IMR-90 (cell line): Measurements from ENCODE around the gene CYP2J2. TPM values are rescaled to one million over a fixed set of nuclear protein-coding genes. Genes with fewer than 3 reads are reported as not detected.

Source experiments
- ATAC-seq: fragments of 200-7000 bp; cut with Tn5 transposase; 2 replicates; pipeline ENCODE4 v1.9.1; 2020; ENCODE audit warnings: low read depth, mild to moderate bottlenecking, moderate library complexity
- BruUV-seq: library from RNA; stranded (reverse); fragments of 400-500 nt; replicated peaks from 2 replicates; lab custom pipeline; 2021; lab: Mats Ljungman, UMichigan
- CTCF ChIA-PET: fragments of 300-600 bp; formaldehyde crosslinking; extraction: SDS; loops from one replicate; lab custom pipeline; 2021; ENCODE audit warnings: antibody characterized with exemption; lab: Yijun Ruan, JAX
- POLR2A ChIA-PET: fragments of 300-600 bp; sonication (Branson Sonifier 250); formaldehyde crosslinking; loops from one replicate; lab custom pipeline; 2022; ENCODE audit warnings: antibody characterized with exemption; ENCODE audit not compliant: unreplicated experiment; lab: Charles Lee
- DNase-seq: peaks from one replicate; pipeline ENCODE4 v3.0.0; 2013
- H2AFZ ChIP-seq: replicated peaks from 2 replicates; pipeline ENCODE3; 2013; ENCODE audit warnings: low read length, mild to moderate bottlenecking; ENCODE audit not compliant: poor library complexity
- H2AK5ac ChIP-seq: 2 replicates; pipeline ENCODE4 v1.6.1; 2013; ENCODE audit warnings: low read depth, low read length, inconsistent platforms
- H2AK9ac ChIP-seq: replicated peaks from 2 replicates; pipeline ENCODE3; 2013; ENCODE audit warnings: mild to moderate bottlenecking, low read depth, low read length, moderate library complexity; ENCODE audit not compliant: poor library complexity
- H2BK120ac ChIP-seq: 2 replicates; pipeline ENCODE4 v1.6.1; 2013; ENCODE audit warnings: low read depth, low read length, inconsistent platforms
- H2BK15ac ChIP-seq: 3 replicates; pipeline ENCODE4 v1.6.1; 2013; ENCODE audit warnings: low read depth, low read length, inconsistent platforms
- H2BK20ac ChIP-seq: 2 replicates; pipeline ENCODE4 v1.6.1; 2013; ENCODE audit warnings: low read depth, mild to moderate bottlenecking, inconsistent platforms, low read length, moderate library complexity
- H2BK5ac ChIP-seq: 2 replicates; pipeline ENCODE4 v1.6.1; 2013; ENCODE audit warnings: mild to moderate bottlenecking, low read depth, low read length, inconsistent platforms; ENCODE audit not compliant: poor library complexity, severe bottlenecking
- H3K14ac ChIP-seq: replicated peaks from 2 replicates; pipeline ENCODE4 v1.6.1; 2013; ENCODE audit warnings: low read depth, low read length, inconsistent platforms
- H3K18ac ChIP-seq: 2 replicates; pipeline ENCODE4 v1.6.1; 2013; ENCODE audit warnings: low read depth, low read length, control low read depth
- H3K23ac ChIP-seq: 2 replicates; pipeline ENCODE4 v1.6.1; 2013; ENCODE audit warnings: low read depth, low read length, inconsistent platforms
- H3K27ac ChIP-seq: 2 replicates; pipeline ENCODE4 v1.5.1; 2013; ENCODE audit warnings: mild to moderate bottlenecking, control low read depth, low read length; ENCODE audit not compliant: insufficient read depth
- H3K27me3 ChIP-seq: 2 replicates; pipeline ENCODE4 v1.6.1; 2013; ENCODE audit warnings: low read length; ENCODE audit not compliant: control insufficient read depth, insufficient read depth
- H3K36me3 ChIP-seq: 2 replicates; pipeline ENCODE4 v1.6.1; 2013; ENCODE audit warnings: low read length, mixed read lengths; ENCODE audit not compliant: control insufficient read depth, insufficient read depth
- H3K4ac ChIP-seq: 2 replicates; pipeline ENCODE4 v1.6.1; 2013; ENCODE audit warnings: low read depth, low read length, inconsistent platforms
- H3K4me1 ChIP-seq: 2 replicates; pipeline ENCODE4 v1.6.1; 2013; ENCODE audit warnings: low read length, mixed read lengths; ENCODE audit not compliant: control insufficient read depth, insufficient read depth
- H3K4me2 ChIP-seq: 2 replicates; pipeline ENCODE4 v1.6.1; 2013; ENCODE audit warnings: low read depth, mild to moderate bottlenecking, control low read depth, low read length, moderate library complexity
- H3K4me3 ChIP-seq: 2 replicates; pipeline ENCODE4 v1.5.1; 2013; ENCODE audit warnings: low read depth, mild to moderate bottlenecking, control low read depth, low read length, moderate library complexity; ENCODE audit not compliant: insufficient read depth
- H3K56ac ChIP-seq: 2 replicates; pipeline ENCODE4 v1.6.1; 2013; ENCODE audit warnings: low read length, inconsistent platforms; ENCODE audit not compliant: insufficient read depth; ENCODE audit errors: extremely low read depth
- H3K79me1 ChIP-seq, 2 experiments: 2 replicates each; pipeline ENCODE4 v1.6.1; 2013; ENCODE audit warnings: low read length in 2 of 2, inconsistent platforms in 1 of 2, low read depth in 1 of 2
- H3K9ac ChIP-seq: 2 replicates; pipeline ENCODE4 v1.6.1; 2013; ENCODE audit warnings: low read depth, low read length, control low read depth
- H3K9me1 ChIP-seq: 2 replicates; pipeline ENCODE4 v1.6.1; 2013; ENCODE audit warnings: low read length, inconsistent platforms; ENCODE audit not compliant: insufficient read depth
- H3K9me3 ChIP-seq: 2 replicates; pipeline ENCODE4 v1.6.1; 2013; ENCODE audit warnings: low read length; ENCODE audit not compliant: control insufficient read depth, insufficient read depth
- H4K20me1 ChIP-seq: 2 replicates; pipeline ENCODE4 v1.6.1; 2013; ENCODE audit warnings: low read length, inconsistent platforms; ENCODE audit not compliant: insufficient read depth
- H4K5ac ChIP-seq: 2 replicates; pipeline ENCODE4 v1.6.1; 2013; ENCODE audit warnings: mild to moderate bottlenecking, low read depth, low read length, control low read depth
- H4K8ac ChIP-seq, 2 experiments: 2 replicates each; pipeline ENCODE4 v1.6.1; 2013; ENCODE audit warnings: low read depth in 2 of 2, low read length in 2 of 2, control low read depth in 1 of 2, inconsistent platforms in 1 of 2
- H4K91ac ChIP-seq: 2 replicates; pipeline ENCODE4 v1.6.1; 2013; ENCODE audit warnings: low read depth, low read length, inconsistent platforms; ENCODE audit not compliant: insufficient read depth
- BHLHE40 ChIP-seq: fragments of 150-350 bp; IDR thresholded peaks from 2 replicates; pipeline ENCODE4 v1.6.1; 2016; ENCODE audit warnings: mild to moderate bottlenecking, low read depth, low read length
- CHD1 ChIP-seq: IDR thresholded peaks from 2 replicates; pipeline ENCODE4 v1.6.1; 2012; ENCODE audit warnings: low read depth, low read length, improper control_type of control experiment
- FOS ChIP-seq: fragments of 150-350 bp; IDR thresholded peaks from 2 replicates; pipeline ENCODE4 v1.6.1; 2016; ENCODE audit warnings: low read depth, low read length
- MAFK ChIP-seq: IDR thresholded peaks from 2 replicates; pipeline ENCODE4 v1.6.1; 2012; ENCODE audit warnings: low read depth, low read length, improper control_type of control experiment
- MAZ ChIP-seq: IDR thresholded peaks from 2 replicates; pipeline ENCODE4 v1.6.1; 2012; ENCODE audit warnings: low read depth, mild to moderate bottlenecking, low read length, improper control_type of control experiment, moderate library complexity, borderline replicate concordance
- MXI1 ChIP-seq: IDR thresholded peaks from 2 replicates; pipeline ENCODE4 v1.6.1; 2012; ENCODE audit warnings: low read depth, mild to moderate bottlenecking, low read length, moderate library complexity, borderline replicate concordance
- NFE2L2 ChIP-seq: fragments of 150-350 bp; IDR thresholded peaks from 2 replicates; pipeline ENCODE4 v1.6.1; 2016; ENCODE audit warnings: low read depth, mild to moderate bottlenecking, low read length
- WGBS, 2 experiments: methylation state at CpG; one replicate each; pipeline versions ENCODE4 v1.1.5 to v1.1.7; 2013; ENCODE audit warnings: missing lambda C conversion rate in 2 of 2; ENCODE audit not compliant: insufficient read length in 1 of 2; ENCODE audit errors: extremely low coverage in 2 of 2; 5-methylcytosine and 5-hydroxymethylcytosine counted together
- dilution Hi-C: fragments of 300-500 bp; cut with HindIII; formaldehyde crosslinking; loops from one replicate; pipeline ENCODE4 v1.14.3; 2018; ENCODE audit warnings: low sequenced_read_pairs; ENCODE audit not compliant: unreplicated experiment
- in situ Hi-C: fragments of 300-500 bp; cut with MboI; formaldehyde crosslinking; loops from 3 replicates; pipeline ENCODE4 v1.14.3; 2019; ENCODE audit warnings: low sequenced_read_pairs, inconsistent platforms, mixed read lengths
- intact Hi-C: fragments of 100-400 bp; cut with micrococcal nuclease; formaldehyde crosslinking; loops from 2 replicates; pipeline ENCODE4 v1.10.0; 2022
- polyA plus RNA-seq, 3 experiments: library from polyadenylated mRNA; depleted of rRNA; stranded (reverse); fragments of >200 nt; gene quantifications; 2 replicates each; pipeline ENCODE4 v1.2.3, GENCODE V29; 2012; ENCODE audit warnings: low replicate concordance in 1 of 3
- total RNA-seq: library from RNA; depleted of rRNA; stranded (reverse); fragments of >200 nt; gene quantifications from 2 replicates; pipeline ENCODE4 v1.2.3, GENCODE V29; 2012
- TF ChIP-seq, protein P1 (sequence below): fragments of 150-350 bp; IDR thresholded peaks from 2 replicates; pipeline ENCODE4 v1.6.1; 2017; ENCODE audit warnings: mild to moderate bottlenecking, antibody characterized with exemption, low read length, low read depth
- TF ChIP-seq, protein P2 (sequence below): fragments of 150-350 bp; IDR thresholded peaks from 2 replicates; pipeline ENCODE4 v1.6.1; 2016; ENCODE audit warnings: low read depth, mild to moderate bottlenecking, low read length, moderate library complexity, borderline replicate concordance

The CYP2J2 gene
- total and polyA plus RNA-seq, 2 of the 4 experiments (the other 2 are of a cell fraction): 0.18 TPM; not detected in 1

DNA sequence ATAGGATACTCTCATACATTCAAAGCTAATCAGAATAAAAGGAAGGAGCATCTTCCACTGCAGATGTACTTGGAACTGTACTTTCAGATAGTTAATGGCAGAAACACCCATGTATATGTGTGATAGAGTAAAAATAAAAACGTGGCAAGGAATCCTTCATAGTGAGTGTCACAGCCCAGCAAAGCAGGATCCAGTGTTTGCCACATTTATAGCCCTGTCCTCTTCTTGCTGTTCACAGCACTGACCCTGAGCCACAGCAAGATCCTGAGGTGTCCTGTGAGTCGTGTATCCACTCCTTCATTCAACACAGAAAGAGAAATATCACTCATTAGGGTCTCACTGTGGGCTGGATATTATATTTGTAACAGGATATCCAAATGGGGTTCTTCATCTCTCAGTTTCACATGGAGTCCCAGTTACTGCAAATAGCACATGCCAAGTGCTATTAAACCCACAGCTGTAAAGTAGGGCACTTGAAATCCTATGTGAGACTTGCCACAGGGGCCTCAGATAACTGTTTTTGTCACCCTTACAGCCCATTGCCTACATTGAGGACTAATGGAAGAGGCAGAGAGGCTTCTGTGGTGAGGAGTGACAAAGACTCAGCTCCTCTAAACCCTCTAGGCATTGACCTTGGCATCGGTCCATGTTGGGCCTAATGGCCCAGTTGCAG, 41.3 kb downstream of the CYP2J2 start:
- Histone ChIP-seq H3K4ac (no peak overlapping the region), H4K5ac (no peak overlapping the region), H3K14ac (no peak overlapping the region), H2AK9ac (no peak overlapping the region), H3K27me3 (peaks cover 4% of the 10 kb centered on the region; the same call in 1 of the 2 replicates), H2AK5ac (no peak overlapping the region), H4K91ac (no peak overlapping the region), H3K23ac (no peak overlapping the region), H2BK15ac (no peak overlapping the region), H3K4me3 (no peak overlapping the region), H3K56ac (no peak overlapping the region), H3K9ac (no peak overlapping the region), H3K9me1 (no peaks in the 10 kb centered on the region), H3K27ac (no peak overlapping the region), H3K36me3 (no peaks in the 10 kb centered on the region), H3K4me2 (no peak overlapping the region), H2BK120ac (no peak overlapping the region), H2BK20ac (no peak overlapping the region), H3K4me1 (no peaks in the 10 kb centered on the region), H2AFZ (no peak overlapping the region), H4K8ac (no peak overlapping the region), H2BK5ac (no peak overlapping the region), H3K79me1 (no peaks in the 10 kb centered on the region), H3K18ac (no peak overlapping the region), H4K20me1 (no peaks in the 10 kb centered on the region), H3K9me3 (no peaks in the 10 kb centered on the region)
- WGBS, 2 experiments: no CpG with 5 or more reads among the region's 3 CpGs
- no peak for ATAC-seq
- TF ChIP-seq, protein P1, sequence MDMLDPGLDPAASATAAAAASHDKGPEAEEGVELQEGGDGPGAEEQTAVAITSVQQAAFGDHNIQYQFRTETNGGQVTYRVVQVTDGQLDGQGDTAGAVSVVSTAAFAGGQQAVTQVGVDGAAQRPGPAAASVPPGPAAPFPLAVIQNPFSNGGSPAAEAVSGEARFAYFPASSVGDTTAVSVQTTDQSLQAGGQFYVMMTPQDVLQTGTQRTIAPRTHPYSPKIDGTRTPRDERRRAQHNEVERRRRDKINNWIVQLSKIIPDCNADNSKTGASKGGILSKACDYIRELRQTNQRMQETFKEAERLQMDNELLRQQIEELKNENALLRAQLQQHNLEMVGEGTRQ: no peak
- TF ChIP-seq BHLHE40: no peak
- TF ChIP-seq MAZ: no peak
- no peak for TF ChIP-seq MAFK
- TF ChIP-seq CHD1: no peak
- TF ChIP-seq NFE2L2: no peak
- no peak for TF ChIP-seq FOS
- no peak for TF ChIP-seq MXI1
- TF ChIP-seq, protein P2, sequence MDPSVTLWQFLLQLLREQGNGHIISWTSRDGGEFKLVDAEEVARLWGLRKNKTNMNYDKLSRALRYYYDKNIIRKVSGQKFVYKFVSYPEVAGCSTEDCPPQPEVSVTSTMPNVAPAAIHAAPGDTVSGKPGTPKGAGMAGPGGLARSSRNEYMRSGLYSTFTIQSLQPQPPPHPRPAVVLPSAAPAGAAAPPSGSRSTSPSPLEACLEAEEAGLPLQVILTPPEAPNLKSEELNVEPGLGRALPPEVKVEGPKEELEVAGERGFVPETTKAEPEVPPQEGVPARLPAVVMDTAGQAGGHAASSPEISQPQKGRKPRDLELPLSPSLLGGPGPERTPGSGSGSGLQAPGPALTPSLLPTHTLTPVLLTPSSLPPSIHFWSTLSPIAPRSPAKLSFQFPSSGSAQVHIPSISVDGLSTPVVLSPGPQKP: no peak
- intact Hi-C loops: no loop called here
- DNase-seq: no peak
- CTCF ChIA-PET: no interaction called here
- dilution Hi-C loops: no loop called here
- no TSS peak for BruUV-seq
- POLR2A ChIA-PET: no interaction called here
- in situ Hi-C loops: no loop called here
